HG02938 (cell line): Measurements from ENCODE around the gene BRD1.

ENCODE experiments used
- ATAC-seq: cut with Tn5 transposase; IDR thresholded peaks from one replicate; pipeline ENCODE4 v1.9.1; 2021; ENCODE audit warnings: mild to moderate bottlenecking, moderate library complexity; ENCODE audit not compliant: unreplicated experiment

The BRD1 gene

GRCh38 chr22:49754696-49755630, 72.7 kb downstream of the BRD1 start:
- no peak for ATAC-seq

DNA sequence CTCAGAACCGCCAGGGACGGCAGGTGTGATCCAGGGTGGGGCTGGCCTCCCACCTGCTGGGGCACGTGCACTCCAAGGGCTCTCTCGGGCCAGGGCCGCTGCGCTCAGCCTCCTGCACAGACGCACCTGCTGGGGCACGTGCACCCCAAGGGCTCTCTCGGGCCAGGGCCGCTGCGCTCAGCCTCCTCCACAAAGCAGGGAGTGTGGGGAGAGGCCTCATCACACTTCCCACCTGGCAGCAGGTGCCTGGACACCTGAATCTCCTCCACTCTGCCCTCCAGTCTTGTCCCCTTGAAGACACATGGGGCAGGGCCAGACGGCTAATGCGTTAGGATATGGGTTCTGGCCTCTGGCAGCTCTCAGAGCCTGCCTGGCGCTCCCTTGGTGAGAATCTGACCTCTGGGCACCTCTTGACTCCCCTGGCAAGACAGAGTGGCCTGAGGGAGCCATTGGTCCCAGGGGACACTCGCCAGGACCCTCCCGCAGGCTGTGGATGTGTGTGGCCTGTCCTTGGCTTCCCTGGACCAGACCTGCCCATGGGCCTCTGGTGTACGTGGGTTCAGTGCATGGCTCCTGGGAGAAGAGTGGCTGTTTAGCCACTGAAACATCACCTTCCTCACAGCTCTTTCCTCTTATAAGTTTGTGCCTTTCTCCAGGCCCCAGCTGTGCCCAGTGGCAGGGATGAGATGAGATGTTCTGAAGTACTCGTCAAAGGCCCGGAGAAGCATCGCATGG, 73.5 kb downstream of the BRD1 start:
- no peak for ATAC-seq

DNA sequence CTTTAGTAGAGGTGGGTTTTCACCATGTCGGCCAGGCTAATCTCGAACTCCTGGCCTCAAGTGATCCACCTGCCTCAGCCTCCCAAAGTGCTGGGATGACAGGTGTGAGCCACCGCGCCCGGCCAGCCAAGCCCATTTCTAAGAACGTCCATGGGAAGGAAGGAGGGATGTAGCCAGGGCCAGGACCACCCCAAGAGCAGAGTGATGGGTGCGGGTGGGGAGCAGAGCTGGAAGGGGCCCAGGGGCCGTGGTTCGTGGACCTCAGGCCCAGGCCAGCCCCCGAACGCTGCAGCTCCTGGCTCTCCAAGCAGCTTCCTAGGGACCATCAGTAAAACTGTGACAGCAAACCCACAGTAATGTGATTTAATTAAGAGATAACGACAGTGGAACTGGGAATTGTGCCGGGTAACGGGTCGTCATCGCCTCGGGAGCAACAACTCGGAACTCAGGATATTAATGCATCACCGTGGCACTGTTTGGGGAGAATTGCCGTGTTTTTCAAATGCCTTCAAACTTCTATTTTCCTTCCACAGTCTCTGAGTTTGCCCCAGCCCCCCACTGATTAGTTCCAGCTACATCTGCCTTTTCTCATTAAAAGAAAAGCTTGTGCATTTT, 74.3 kb downstream of the BRD1 start:
- ATAC-seq = no peak

DNA sequence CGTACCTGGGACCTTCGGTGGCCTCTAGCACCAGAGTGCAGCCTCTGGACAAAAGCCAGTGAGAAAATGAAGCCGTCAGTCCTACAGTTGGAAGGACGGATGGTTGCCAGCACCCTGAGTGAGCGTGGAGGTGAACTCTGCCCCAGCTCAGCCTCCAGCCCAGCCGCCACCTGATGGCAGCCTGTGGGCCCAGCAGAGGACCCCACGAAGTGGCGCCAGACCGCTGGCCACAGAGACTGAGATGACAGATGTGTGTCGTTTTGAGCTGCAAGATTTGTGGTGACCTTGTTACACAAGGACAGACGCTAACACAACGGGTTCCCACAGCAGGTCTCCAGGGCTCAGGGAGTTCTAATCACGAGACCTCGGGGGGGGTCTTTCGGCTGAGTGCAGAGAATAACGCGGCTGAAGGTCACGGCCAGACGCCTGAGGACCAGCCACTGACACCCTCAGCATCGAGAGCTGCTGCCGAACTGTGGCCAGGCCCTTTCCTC, 75.0 kb downstream of the BRD1 start:
- no peak for ATAC-seq

DNA sequence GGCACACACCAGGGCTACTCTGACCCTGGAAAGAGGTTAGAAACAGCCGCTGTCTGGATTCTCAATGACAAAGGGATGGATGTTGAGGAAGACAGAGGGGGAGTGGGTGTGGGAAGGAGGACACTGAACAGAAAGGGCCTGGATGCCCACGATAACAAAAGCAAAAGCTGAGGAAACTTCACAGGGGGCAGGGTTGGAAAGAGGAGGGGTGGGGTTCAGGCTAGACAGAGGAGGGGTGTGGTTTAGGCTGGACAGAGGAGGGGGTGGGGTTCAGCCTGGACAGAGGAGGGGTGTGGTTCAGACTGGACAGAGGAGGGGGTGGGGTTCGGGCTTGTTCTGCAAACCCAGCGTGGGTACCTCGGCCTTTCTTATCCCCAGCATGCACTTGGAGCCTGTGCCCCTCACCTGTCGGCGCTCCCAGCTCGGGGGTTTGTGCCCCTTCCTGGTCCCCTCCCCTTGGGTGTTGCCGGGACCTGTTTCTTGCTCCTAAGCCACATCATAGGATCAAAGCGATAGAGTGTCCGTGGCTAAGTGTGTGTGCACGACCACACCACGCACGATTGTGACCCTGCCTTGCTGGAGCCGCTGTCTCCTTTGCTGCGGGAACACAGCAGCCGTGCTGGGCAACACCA, 75.6 kb downstream of the BRD1 start:
- ATAC-seq = no peak

GRCh38 chr22:49751318-49751965, 76.2 kb downstream of the BRD1 start:
- no peak for ATAC-seq

GRCh38 chr22:49749885-49750510, 77.7 kb downstream of the BRD1 start:
- no peak for ATAC-seq

DNA sequence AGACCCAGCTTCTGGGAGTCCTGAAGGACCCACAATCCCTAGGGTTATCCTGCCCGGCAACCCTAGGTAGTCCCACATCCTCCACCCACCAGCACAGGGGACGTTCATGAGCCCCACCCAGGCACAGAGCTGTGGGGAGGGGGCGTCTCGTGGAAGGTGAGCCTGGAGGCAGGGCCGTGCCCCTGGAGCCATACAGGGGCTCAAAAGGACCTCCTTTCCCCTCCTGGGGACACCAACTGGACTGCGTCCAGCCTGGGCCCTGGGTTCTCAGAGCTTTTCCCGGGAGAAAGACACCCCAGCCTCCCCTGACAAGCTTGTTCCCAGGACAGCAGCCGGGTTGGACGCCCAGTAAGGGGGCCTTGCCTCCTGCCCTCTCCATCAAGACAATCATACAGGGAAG, 78.4 kb downstream of the BRD1 start:
- no peak for ATAC-seq

DNA sequence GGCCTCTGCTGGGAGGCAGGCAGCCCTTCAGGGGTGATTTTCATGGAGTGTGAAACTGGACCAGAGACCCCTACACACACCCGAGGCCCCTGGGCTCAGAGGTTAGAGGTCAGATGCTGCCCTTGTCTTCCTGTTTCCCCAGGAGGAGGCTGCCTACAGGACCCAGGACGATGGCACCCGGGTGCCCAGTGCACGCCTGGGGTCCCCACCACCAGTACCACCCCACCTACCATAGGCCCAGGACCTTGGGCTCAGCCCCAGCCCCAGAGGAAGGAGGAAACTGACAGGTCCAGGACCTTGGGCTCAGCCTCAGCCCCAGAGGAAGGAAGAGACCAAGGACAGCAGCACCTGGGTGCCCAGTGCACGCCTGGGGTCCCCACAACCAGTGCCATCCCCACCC, 79.2 kb downstream of the BRD1 start:
- ATAC-seq = no peak

DNA sequence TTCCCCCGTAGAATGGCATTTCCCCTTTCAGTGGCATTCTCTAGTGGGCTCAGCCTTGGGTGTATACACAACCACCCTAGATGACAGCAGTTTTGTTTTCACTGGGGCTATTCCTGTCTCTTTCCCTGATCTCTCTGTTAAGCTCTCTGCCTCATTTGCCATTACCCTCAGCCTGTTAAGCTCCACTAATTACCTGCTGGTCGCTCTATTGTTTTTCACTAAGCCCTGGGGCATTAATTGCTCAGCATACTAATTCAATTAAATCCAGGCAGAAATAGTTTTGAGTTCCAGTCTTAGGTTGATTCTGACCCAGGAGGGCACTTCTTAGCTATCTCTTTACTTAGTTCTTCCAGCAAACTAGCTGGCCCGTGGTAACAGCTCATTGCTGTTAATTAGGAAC, 80.0 kb downstream of the BRD1 start:
- no peak for ATAC-seq

DNA sequence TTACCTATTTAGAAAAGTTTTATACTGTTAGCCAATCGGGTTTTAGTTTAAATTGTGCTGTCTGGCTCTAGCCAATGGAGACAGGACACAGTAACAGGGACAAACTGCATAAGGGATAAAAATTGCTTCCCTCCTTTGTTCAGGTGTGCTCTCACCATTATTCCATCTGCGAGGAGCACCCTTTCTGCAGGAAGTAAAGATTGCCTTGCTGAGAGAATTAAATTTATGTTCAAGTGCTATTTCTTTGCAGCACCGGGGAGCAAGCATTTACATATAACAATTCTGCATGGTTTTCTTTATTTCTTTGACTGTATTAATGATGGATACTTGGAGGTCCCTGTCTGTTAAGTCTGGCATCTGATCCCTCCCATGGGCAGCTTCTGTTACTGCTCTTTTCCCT, 80.5 kb downstream of the BRD1 start:
- no peak for ATAC-seq

GRCh38 chr22:49746065-49746464, 81.6 kb downstream of the BRD1 start:
- no peak for ATAC-seq

- no peak for ATAC-seq
These were observed 87.4 kb downstream of the BRD1 start for GRCh38 chr22:49740242-49740641.

DNA sequence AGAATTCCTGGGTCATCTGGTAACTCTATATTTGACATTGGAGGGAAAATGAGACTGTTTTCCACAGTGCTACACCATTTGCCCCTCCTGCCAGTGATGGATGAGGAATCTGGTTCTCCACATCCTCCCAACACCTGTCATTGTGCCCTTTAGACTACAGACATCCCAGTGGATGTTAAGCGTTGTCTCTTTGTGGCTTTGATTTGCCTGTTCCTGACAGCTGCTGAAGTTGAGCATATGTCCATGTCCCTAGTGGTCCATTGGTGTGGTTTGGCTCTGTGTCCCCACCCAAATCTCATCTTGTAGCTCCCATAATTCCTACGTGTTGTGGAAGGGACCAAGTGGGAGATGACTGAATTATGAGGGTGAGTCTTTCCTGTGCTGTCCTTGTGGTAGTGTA, 88.5 kb downstream of the BRD1 start:
- ATAC-seq = no peak

- no peak for ATAC-seq
These were observed 89.1 kb downstream of the BRD1 start for GRCh38 chr22:49738566-49738965.

- no peak for ATAC-seq
These were observed 89.7 kb downstream of the BRD1 start for GRCh38 chr22:49738006-49738405.

GRCh38 chr22:49737101-49737551, 90.5 kb downstream of the BRD1 start:
- no peak for ATAC-seq

DNA sequence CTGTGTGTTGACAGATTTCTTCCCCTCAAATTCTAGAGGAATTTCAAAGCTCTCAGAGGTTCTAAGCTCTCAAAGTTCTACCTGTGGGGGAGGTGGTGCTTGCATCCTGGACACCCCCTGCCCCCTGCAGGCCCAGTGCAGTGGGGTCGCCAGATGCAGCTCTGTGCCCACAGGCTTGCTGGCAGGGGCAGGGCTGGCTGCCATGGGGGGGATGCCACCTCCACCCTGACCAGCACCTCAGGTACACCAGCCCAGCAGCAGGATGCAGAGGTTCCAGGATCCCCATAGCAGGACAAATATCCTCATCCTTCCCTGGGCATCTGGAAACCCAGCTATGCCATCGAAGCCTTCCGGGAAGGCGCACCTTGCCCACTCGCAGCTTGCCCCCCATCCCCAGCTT, 91.1 kb downstream of the BRD1 start:
- no peak for ATAC-seq

DNA sequence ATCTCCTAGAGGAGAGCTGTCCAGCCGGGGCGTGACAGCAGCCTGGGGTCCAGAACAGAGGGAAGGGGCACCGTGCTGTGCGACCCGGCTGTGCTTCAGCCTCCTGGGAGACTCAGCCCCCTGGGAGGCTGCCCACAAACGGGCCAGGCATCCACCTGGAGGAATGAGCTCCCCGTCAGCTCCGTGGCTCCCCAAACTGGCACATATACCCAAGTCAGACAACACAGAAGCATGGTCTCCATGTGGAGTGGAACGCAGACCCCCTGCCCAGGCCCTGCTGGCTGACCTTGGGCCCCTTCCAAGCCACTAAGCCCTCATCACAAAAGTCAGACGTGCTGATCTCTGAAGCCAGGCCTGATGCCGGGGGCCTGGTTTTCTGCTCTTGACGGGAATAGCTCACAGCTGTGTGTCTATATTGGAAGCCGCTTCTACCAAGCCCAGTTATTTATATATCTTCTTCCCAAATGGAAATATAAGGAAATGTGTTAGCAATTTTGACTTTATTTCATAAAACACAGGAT, 91.7 kb downstream of the BRD1 start:
- ATAC-seq = no peak

- no peak for ATAC-seq
These were observed 92.2 kb downstream of the BRD1 start for GRCh38 chr22:49735411-49735900.
